Parathyroid adenoma (tissue), 2 donors: ENCODE results near the gene EFCAB11.

Source experiments
- H2AFZ ChIP-seq: fragments of 300-600 bp; sonication (generic); one replicate; pipeline ENCODE4 v1.7.0; 2017; ENCODE audit warnings: antibody characterized with exemption, mild to moderate bottlenecking
- H3K27ac ChIP-seq: fragments of 300-600 bp; sonication (generic); one replicate; pipeline ENCODE4 v1.7.0; 2017
- H3K27me3 ChIP-seq: fragments of 300-600 bp; sonication (generic); one replicate; pipeline ENCODE4 v1.7.0; 2017; ENCODE audit warnings: low read length; ENCODE audit not compliant: control insufficient read depth, insufficient read depth
- H3K36me3 ChIP-seq: fragments of 300-600 bp; sonication (generic); one replicate; pipeline ENCODE4 v1.7.0; 2017; ENCODE audit warnings: low read length; ENCODE audit not compliant: control insufficient read depth, insufficient read depth
- H3K4me1 ChIP-seq: fragments of 300-600 bp; sonication (generic); one replicate; pipeline ENCODE4 v1.7.0; 2017; ENCODE audit warnings: control low read depth
- H3K4me2 ChIP-seq: fragments of 300-600 bp; sonication (generic); one replicate; pipeline ENCODE4 v1.7.0; 2017; ENCODE audit warnings: low read length
- H3K4me3 ChIP-seq: fragments of 300-600 bp; sonication (generic); one replicate; pipeline ENCODE4 v1.7.0; 2017; ENCODE audit warnings: low read depth, low read length
- H3K79me2 ChIP-seq: fragments of 300-600 bp; sonication (generic); one replicate; pipeline ENCODE4 v1.7.0; 2017; ENCODE audit warnings: control low read depth
- H3K9ac ChIP-seq: fragments of 300-600 bp; sonication (generic); one replicate; pipeline ENCODE4 v1.7.0; 2017; ENCODE audit warnings: mild to moderate bottlenecking
- H3K9me3 ChIP-seq: fragments of 300-600 bp; sonication (generic); one replicate; pipeline ENCODE4 v1.7.0; 2017; ENCODE audit warnings: low read length; ENCODE audit not compliant: control insufficient read depth
- CTCF ChIP-seq: fragments of 300-600 bp; sonication (generic); IDR thresholded peaks from one replicate; pipeline ENCODE4 v1.7.0; 2017; ENCODE audit warnings: antibody characterized with exemption, mild to moderate bottlenecking
- donor health status: primary hyperparathyroidism.

EFCAB11 gene

DNA sequence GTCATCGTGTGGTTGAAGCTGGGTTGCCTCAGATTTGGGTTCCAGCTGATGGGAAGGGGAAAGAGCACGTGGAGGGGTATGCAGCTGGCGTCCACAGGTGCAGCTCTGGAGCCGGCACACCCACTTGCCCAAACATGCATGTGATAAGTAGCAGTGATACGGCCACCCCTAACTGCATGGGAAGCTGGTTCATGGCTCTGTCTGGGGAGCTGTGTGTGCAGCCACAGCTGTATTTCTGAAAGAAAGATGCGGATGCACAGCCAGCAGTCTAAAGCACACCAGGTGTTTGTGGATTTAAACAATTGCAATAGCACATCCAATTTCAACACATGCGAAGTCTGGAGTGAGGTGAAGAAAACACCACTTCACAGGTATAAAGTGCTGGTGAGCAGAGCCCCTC lies 181.4 kb downstream of the EFCAB11 start:
- H3K27ac ChIP-seq: no peak overlapping the region
- H3K79me2 ChIP-seq: no peaks in the 10 kb centered on the region
- H3K27me3 ChIP-seq: no peaks in the 10 kb centered on the region
- no peak overlapping the region for H3K9ac ChIP-seq
- no peak overlapping the region for H3K4me2 ChIP-seq
- no peaks in the 10 kb centered on the region for H3K9me3 ChIP-seq
- no peak for TF ChIP-seq CTCF
- no peak overlapping the region for H2AFZ ChIP-seq
- H3K4me3 ChIP-seq: no peak overlapping the region
- H3K36me3 ChIP-seq: no peaks in the 10 kb centered on the region
- no peaks in the 10 kb centered on the region for H3K4me1 ChIP-seq

DNA sequence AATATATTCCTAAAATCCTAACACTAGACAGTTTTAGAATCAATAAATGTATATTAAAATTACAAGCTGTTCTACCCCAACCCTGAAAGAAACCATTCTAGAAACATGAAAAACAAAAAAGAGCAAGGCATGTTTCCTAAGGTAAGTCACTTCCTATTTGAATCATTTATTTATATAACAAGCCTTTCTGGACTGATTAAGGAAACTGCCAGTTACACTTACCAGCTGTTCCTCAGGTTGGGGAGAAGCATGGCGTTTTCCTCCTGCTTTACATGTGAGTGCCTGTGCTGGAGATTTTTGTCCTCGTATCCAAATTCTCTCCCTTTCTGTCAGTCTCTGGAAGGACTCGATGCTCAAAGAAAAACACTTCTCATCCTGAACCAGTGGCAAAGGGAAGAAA lies 183.3 kb downstream of the EFCAB11 start:
- Histone ChIP-seq H3K9me3 (no peaks in the 10 kb centered on the region), H3K79me2 (no peaks in the 10 kb centered on the region), H3K4me3 (no peak overlapping the region), H3K36me3 (no peaks in the 10 kb centered on the region), H3K4me2 (no peak overlapping the region), H3K27me3 (no peaks in the 10 kb centered on the region), H3K27ac (no peak overlapping the region), H3K4me1 (no peaks in the 10 kb centered on the region), H2AFZ (no peak overlapping the region), H3K9ac (no peak overlapping the region)
- TF ChIP-seq CTCF: no peak

DNA sequence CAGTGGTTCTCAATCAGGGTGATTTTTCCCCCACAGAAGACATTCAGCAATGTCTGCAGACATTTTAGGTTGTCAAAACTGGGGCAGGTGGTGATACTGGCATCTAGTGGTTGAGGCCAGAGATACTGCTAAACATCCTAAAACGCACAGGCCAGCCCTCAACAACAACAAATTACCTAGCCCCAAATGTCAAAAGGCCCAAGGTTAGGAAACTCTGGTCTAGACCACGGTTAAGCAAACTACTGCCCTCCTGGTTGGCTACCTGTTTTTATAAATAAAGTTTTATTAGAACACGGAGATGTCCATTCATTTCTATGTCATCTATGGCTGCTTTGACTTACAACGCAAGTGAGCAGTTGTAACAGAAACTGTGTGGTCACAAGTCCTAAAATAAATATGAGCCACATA lies 186.7 kb downstream of the EFCAB11 start:
- H3K27me3 ChIP-seq: no peaks in the 10 kb centered on the region
- H3K36me3 ChIP-seq: no peaks in the 10 kb centered on the region
- TF ChIP-seq CTCF: peak; percentile 71
- no peak overlapping the region for H3K27ac ChIP-seq
- no peaks in the 10 kb centered on the region for H3K9me3 ChIP-seq
- no peak overlapping the region for H3K9ac ChIP-seq
- no peak overlapping the region for H2AFZ ChIP-seq
- no peak overlapping the region for H3K4me2 ChIP-seq
- no peak overlapping the region for H3K4me3 ChIP-seq
- H3K79me2 ChIP-seq: no peaks in the 10 kb centered on the region
- H3K4me1 ChIP-seq: no peaks in the 10 kb centered on the region

GRCh38 chr14:89767131-89767530 lies 187.4 kb downstream of the EFCAB11 start:
- H3K9me3 ChIP-seq: no peaks in the 10 kb centered on the region
- H3K36me3 ChIP-seq: no peaks in the 10 kb centered on the region
- H3K4me3 ChIP-seq: no peak overlapping the region
- H3K4me1 ChIP-seq: no peaks in the 10 kb centered on the region
- no peaks in the 10 kb centered on the region for H3K27me3 ChIP-seq
- H3K27ac ChIP-seq: no peak overlapping the region
- TF ChIP-seq CTCF: no peak
- H3K79me2 ChIP-seq: no peaks in the 10 kb centered on the region
- no peak overlapping the region for H3K4me2 ChIP-seq
- no peak overlapping the region for H3K9ac ChIP-seq
- peak overlapping the region; percentile 6 for H2AFZ ChIP-seq

- TF ChIP-seq CTCF: no peak
- H3K4me2 ChIP-seq: no peak overlapping the region
- H3K4me3 ChIP-seq: no peak overlapping the region
- H3K4me1 ChIP-seq: no peaks in the 10 kb centered on the region
- H3K27me3 ChIP-seq: no peaks in the 10 kb centered on the region
- H2AFZ ChIP-seq: no peak overlapping the region
- H3K36me3 ChIP-seq: no peaks in the 10 kb centered on the region
- H3K27ac ChIP-seq: no peak overlapping the region
- no peak overlapping the region for H3K9ac ChIP-seq
- H3K9me3 ChIP-seq: no peaks in the 10 kb centered on the region
- no peaks in the 10 kb centered on the region for H3K79me2 ChIP-seq
These were observed 189.2 kb downstream of the EFCAB11 start for GRCh38 chr14:89765346-89765745.
